DOHH2 (cell line): ENCODE data around the gene ZNF101.

Experiments
- EZH2phosphoT487 ChIP-seq: fragments of 200-600 bp; sonication (generic); IDR thresholded peaks from 2 replicates; pipeline ENCODE4 v1.6.1; 2017; ENCODE audit warnings: borderline replicate concordance, mild to moderate bottlenecking, antibody characterized with exemption, low read length, moderate library complexity, mixed read lengths
- TF ChIP-seq, protein P1 (sequence below): fragments of 200-600 bp; sonication (generic); IDR thresholded peaks from one replicate; pipeline ENCODE4 v1.5.1; 2014; ENCODE audit warnings: antibody characterized with exemption, mild to moderate bottlenecking, low read depth, low read length; ENCODE audit not compliant: poor library complexity, severe bottlenecking

- TF ChIP-seq, protein P1, sequence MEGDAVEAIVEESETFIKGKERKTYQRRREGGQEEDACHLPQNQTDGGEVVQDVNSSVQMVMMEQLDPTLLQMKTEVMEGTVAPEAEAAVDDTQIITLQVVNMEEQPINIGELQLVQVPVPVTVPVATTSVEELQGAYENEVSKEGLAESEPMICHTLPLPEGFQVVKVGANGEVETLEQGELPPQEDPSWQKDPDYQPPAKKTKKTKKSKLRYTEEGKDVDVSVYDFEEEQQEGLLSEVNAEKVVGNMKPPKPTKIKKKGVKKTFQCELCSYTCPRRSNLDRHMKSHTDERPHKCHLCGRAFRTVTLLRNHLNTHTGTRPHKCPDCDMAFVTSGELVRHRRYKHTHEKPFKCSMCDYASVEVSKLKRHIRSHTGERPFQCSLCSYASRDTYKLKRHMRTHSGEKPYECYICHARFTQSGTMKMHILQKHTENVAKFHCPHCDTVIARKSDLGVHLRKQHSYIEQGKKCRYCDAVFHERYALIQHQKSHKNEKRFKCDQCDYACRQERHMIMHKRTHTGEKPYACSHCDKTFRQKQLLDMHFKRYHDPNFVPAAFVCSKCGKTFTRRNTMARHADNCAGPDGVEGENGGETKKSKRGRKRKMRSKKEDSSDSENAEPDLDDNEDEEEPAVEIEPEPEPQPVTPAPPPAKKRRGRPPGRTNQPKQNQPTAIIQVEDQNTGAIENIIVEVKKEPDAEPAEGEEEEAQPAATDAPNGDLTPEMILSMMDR = no peak
- no peak for TF ChIP-seq EZH2phosphoT487
These were observed 34.7 kb upstream of the ZNF101 start for GRCh38 chr19:19633711-19634515.
